ENCODE data around the gene ELAVL3. TPM values are rescaled to one million over a fixed set of nuclear protein-coding genes. Genes with fewer than 3 reads are reported as not detected.

The ELAVL3 gene
- total RNA-seq, 1 experiment from 2014 or later, result 1.2 TPM

DNA sequence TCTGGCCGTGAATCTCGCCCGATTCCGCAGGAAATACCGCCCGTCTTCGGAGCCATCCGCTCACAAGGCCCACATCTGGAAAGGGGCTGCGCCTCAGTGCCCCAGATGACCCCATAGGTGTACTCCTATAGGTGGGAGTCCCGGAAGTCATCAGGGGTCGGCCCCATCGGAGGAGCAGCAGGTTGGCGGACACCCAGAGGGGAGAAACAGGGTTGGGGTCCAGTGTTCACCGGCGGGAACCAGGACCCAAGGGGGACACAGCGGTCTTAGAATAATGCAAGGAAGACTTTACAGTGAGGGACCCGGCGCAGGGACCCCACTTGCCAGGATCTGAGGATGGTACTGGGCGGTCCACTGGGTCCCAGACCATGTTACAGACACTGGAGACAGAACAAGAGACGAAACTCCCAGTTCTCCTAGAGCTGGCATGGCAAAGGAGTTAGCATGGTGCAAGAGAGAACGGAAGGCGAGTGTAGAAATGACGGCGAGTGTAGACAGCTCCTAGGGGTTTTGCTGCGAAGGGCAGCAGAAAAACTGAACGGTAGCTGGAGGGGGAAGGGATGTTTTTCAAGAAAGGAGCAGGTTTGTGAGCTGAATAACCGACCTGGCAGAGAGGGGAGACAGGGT, 57.6 kb downstream of the ELAVL3 start:
- no peak for DNase-seq
- H3K4me3 Mint-ChIP-seq, result peak overlapping the region; percentile 69 to 92; a peak in 4 of 5 replicates
- Histone ChIP-seq H2BK120ac (ENCODE audit: low read depth, low read length, poor library complexity, severe bottlenecking) (no peak overlapping the region), H3K27me3 (ENCODE audit: insufficient read depth, low read length) (no peaks in the 10 kb centered on the region; the same call in 1 of the 2 replicates), H3K56ac (ENCODE audit: insufficient read length, low read depth, low read length) (no peak overlapping the region), H3K79me2 (ENCODE audit: insufficient read depth, low read length) (no peaks in the 10 kb centered on the region), H3K79me1 (ENCODE audit: insufficient read depth, low read depth, low read length, poor library complexity, severe bottlenecking) (no peaks in the 10 kb centered on the region), H3K4me2 (ENCODE audit: insufficient read depth, insufficient read length, low read length) (peak overlapping the region; percentile 72), H3T11ph (ENCODE audit: low read length) (no peak overlapping the region), H3K4me1 (ENCODE audit: insufficient read depth, low read length) (no peaks in the 10 kb centered on the region), H3K18ac (ENCODE audit: insufficient read length, low read depth, low read length) (no peak overlapping the region), H4K5ac (ENCODE audit: insufficient read length, low read depth, low read length) (no peak overlapping the region), H2BK5ac (ENCODE audit: insufficient read length, low read length) (no peak overlapping the region), H4K20me1 (ENCODE audit: control insufficient read depth, insufficient read depth, insufficient read length) (no peaks in the 10 kb centered on the region), H2BK15ac (ENCODE audit: low read depth, low read length) (no peak overlapping the region), H3K23me2 (ENCODE audit: insufficient read length, low read depth, low read length, poor library complexity, severe bottlenecking) (peaks cover 28% of the 10 kb centered on the region), H3K23ac (ENCODE audit: insufficient read length, low read depth, low read length) (no peak overlapping the region), H4K8ac (replicated peaks; ENCODE audit: insufficient read length, low read depth, low read length) (no peak overlapping the region), H3K4ac (ENCODE audit: low read depth, low read length) (no peak overlapping the region), H3K9ac (ENCODE audit: extremely low read depth, insufficient read length, low read length) (no peak overlapping the region), H2AK5ac (ENCODE audit: insufficient read length, low read length) (no peak overlapping the region), H2BK12ac (ENCODE audit: insufficient read length, low read depth, low read length) (no peak overlapping the region), H3K27ac (ENCODE audit: insufficient read length, low read depth, low read length) (no peak overlapping the region), H3K9me3 (ENCODE audit: control insufficient read depth, low read depth, low read length) (no peaks in the 10 kb centered on the region), H2AFZ (ENCODE audit: low read length) (no peak overlapping the region), H4K91ac (ENCODE audit: insufficient read length, low read depth, low read length) (no peak overlapping the region), H3K14ac (ENCODE audit: insufficient read depth, low read length) (no peak overlapping the region), H2BK20ac (ENCODE audit: low read depth, low read length, poor library complexity, severe bottlenecking) (no peak overlapping the region)
- peaks cover 20 to 26% of the 10 kb centered on the region in 2 experiments for H3K4me1 Mint-ChIP-seq
- no CpG with 5 or more reads among the region's 27 CpGs for WGBS (ENCODE audit: extremely low coverage, insufficient read length, low lambda C conversion rate)
- no peaks in the 10 kb centered on the region; a peak in 2 of 5 replicates for H3K9me3 Mint-ChIP-seq
- H3K27ac Mint-ChIP-seq, result no peak overlapping the region
- no peaks in the 10 kb centered on the region for H3K36me3 Mint-ChIP-seq (ENCODE audit: insufficient read depth in 1 of 3, low read depth in 3 of 3)
- TF ChIP-seq, protein P1, sequence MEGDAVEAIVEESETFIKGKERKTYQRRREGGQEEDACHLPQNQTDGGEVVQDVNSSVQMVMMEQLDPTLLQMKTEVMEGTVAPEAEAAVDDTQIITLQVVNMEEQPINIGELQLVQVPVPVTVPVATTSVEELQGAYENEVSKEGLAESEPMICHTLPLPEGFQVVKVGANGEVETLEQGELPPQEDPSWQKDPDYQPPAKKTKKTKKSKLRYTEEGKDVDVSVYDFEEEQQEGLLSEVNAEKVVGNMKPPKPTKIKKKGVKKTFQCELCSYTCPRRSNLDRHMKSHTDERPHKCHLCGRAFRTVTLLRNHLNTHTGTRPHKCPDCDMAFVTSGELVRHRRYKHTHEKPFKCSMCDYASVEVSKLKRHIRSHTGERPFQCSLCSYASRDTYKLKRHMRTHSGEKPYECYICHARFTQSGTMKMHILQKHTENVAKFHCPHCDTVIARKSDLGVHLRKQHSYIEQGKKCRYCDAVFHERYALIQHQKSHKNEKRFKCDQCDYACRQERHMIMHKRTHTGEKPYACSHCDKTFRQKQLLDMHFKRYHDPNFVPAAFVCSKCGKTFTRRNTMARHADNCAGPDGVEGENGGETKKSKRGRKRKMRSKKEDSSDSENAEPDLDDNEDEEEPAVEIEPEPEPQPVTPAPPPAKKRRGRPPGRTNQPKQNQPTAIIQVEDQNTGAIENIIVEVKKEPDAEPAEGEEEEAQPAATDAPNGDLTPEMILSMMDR (conservative IDR thresholded peaks at IDR 0.05), result no peak
- peaks cover 27% of the 10 kb centered on the region for H3K27me3 Mint-ChIP-seq (ENCODE audit: low read depth)
